Esophagus muscularis mucosa (tissue), 3 donors: ENCODE results near the gene RBM20.

Source experiments
- CTCF ChIP-seq, 3 experiments: fragments of 200-600 bp in 2 of 3; fragments of 450-650 bp in 1 of 3; sonication (generic) in 2 of 3; IDR thresholded peaks; one replicate each; pipeline ENCODE4 v1.5.1; 2017 to 2019; ENCODE audit warnings: antibody characterized with exemption in 3 of 3, mild to moderate bottlenecking in 2 of 3, moderate library complexity in 1 of 3
- POLR2A ChIP-seq: fragments of 450-650 bp; IDR thresholded peaks from one replicate; pipeline ENCODE4 v1.6.1; 2017; ENCODE audit warnings: antibody characterized with exemption, moderate library complexity, mild to moderate bottlenecking, low read depth
- POLR2AphosphoS5 ChIP-seq, 2 donors: sonication (generic); formaldehyde crosslinking; IDR thresholded peaks; one replicate each; pipeline ENCODE4 v1.6.1; 2017; ENCODE audit warnings: antibody characterized with exemption in 2 of 2

GRCh38 chr10:110708776-110709443 is 64.8 kb downstream of the RBM20 start:
- TF ChIP-seq CTCF (IDR thresholded peaks at IDR 0.05) = no peak
- TF ChIP-seq POLR2A = no peak
- no peak for TF ChIP-seq POLR2AphosphoS5 (IDR thresholded peaks at IDR 0.05)
